ENCODE results near the gene ORM2.

Gene ORM2

DNA sequence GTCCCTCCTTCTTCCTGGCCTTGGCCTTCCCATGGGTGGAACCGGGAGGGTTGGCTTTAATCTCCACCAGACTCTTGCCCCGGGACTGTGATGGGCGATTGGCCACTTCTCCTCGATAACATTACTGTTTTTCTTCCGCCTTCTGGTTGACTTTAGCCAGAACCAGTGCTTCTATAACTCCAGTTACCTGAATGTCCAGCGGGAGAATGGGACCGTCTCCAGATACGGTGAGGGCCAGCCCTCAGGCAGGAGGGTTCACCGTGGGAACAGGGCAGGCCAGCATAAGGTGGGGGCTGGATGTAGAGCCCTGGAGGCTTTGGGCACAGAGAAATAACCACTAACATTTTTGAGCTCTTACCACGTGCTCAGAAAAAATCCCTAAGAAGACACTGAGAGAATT lies 967 bp downstream of the ORM2 start:
- TF ChIP-seq POLR2AphosphoS5 (IDR thresholded peaks at IDR 0.05; ENCODE audit: low read depth, low read length) (no peak), SIN3A (IDR thresholded peaks at IDR 0.05; ENCODE audit: borderline replicate concordance, insufficient read depth, low read length) (no peak), FOXP2 (optimal IDR thresholded peaks at IDR 0.05; ENCODE audit: borderline replicate concordance, extremely low read depth, extremely low read length, insufficient read depth) (no peak), TAF1 (IDR thresholded peaks at IDR 0.05; ENCODE audit: borderline replicate concordance, insufficient read depth, low read length) (no peak)
- TF ChIP-seq, protein P1, sequence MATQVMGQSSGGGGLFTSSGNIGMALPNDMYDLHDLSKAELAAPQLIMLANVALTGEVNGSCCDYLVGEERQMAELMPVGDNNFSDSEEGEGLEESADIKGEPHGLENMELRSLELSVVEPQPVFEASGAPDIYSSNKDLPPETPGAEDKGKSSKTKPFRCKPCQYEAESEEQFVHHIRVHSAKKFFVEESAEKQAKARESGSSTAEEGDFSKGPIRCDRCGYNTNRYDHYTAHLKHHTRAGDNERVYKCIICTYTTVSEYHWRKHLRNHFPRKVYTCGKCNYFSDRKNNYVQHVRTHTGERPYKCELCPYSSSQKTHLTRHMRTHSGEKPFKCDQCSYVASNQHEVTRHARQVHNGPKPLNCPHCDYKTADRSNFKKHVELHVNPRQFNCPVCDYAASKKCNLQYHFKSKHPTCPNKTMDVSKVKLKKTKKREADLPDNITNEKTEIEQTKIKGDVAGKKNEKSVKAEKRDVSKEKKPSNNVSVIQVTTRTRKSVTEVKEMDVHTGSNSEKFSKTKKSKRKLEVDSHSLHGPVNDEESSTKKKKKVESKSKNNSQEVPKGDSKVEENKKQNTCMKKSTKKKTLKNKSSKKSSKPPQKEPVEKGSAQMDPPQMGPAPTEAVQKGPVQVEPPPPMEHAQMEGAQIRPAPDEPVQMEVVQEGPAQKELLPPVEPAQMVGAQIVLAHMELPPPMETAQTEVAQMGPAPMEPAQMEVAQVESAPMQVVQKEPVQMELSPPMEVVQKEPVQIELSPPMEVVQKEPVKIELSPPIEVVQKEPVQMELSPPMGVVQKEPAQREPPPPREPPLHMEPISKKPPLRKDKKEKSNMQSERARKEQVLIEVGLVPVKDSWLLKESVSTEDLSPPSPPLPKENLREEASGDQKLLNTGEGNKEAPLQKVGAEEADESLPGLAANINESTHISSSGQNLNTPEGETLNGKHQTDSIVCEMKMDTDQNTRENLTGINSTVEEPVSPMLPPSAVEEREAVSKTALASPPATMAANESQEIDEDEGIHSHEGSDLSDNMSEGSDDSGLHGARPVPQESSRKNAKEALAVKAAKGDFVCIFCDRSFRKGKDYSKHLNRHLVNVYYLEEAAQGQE (IDR thresholded peaks at IDR 0.05; ENCODE audit: insufficient read depth in 1 of 2, low read depth in 2 of 2, low read length in 2 of 2) = no peak

DNA sequence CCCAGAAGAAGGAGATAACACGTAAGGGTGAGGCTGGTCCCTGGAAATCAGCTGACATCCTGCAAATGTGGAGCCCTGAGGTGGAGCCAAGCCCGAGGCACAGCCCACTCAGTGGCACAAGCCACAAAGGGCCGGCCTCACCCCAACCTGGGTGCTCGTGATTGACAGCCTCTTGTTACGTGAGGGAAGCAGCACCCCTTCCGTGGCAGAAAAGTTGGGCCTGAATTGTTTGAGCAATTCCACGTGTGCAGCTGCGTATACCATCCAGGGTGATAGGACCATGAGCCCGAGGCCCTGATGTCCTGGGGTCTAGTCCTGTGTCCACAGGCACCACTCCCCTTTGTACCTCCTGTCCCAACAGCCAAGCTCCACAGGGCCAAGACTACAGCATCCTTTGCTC lies 4.8 kb downstream of the ORM2 start:
- TF ChIP-seq TAF1 (IDR thresholded peaks at IDR 0.05; ENCODE audit: borderline replicate concordance, insufficient read depth, low read length) = no peak

DNA sequence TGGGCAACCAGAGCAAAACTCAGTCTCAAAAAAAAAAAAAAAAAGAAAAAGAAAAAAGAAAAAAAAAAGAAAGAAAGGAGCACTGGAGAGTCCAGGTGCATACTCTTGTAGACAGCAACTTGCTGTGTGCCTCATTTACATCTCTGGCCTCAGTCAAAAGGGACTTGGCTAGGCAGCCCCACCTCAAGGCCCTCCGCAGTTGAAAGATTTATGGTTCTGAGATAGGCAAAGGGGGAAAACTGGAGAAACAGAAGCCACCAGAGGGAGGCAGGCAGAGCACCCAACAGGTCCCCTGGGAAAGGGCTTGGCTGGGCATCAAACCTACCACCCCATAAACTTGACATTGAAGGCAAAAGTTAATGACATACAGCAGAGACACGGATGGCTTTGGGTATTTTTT lies 6.1 kb downstream of the ORM2 start:
- TF ChIP-seq, protein P1 (IDR thresholded peaks at IDR 0.05; ENCODE audit: insufficient read depth in 1 of 2, low read depth in 2 of 2, low read length in 2 of 2) = no peak
- no peak for TF ChIP-seq TAF1 (IDR thresholded peaks at IDR 0.05; ENCODE audit: borderline replicate concordance, insufficient read depth, low read length)
- TF ChIP-seq POLR2AphosphoS5 (IDR thresholded peaks at IDR 0.05; ENCODE audit: low read depth, low read length) = no peak
- no peak for TF ChIP-seq FOXP2 (optimal IDR thresholded peaks at IDR 0.05; ENCODE audit: borderline replicate concordance, extremely low read depth, extremely low read length, insufficient read depth)
- TF ChIP-seq SIN3A (IDR thresholded peaks at IDR 0.05; ENCODE audit: borderline replicate concordance, insufficient read depth, low read length) = no peak

DNA sequence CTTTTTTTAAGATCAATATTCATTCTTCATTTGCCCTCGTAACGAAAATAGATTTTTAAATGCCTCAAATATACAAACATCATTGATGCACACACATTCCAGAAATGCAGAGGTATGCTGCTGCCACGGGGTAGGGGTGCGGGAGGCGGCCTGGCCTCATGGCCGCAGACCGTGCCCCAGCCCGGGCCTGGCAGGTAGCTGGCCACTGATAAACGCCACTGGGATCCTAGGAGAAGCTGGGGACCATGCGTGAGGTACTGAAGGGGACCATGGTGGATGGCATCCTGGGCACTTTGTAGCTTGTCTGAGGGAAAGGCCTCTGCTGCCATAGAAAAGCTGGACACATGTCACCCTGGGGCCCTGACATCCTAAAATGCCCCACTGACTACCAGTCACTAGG lies 6.5 kb downstream of the ORM2 start:
- TF ChIP-seq SIN3A (IDR thresholded peaks at IDR 0.05; ENCODE audit: borderline replicate concordance, insufficient read depth, low read length) (no peak), TAF1 (IDR thresholded peaks at IDR 0.05; ENCODE audit: borderline replicate concordance, insufficient read depth, low read length) (no peak), FOXP2 (optimal IDR thresholded peaks at IDR 0.05; ENCODE audit: borderline replicate concordance, extremely low read depth, extremely low read length, insufficient read depth) (no peak), POLR2AphosphoS5 (IDR thresholded peaks at IDR 0.05; ENCODE audit: low read depth, low read length) (no peak)
- TF ChIP-seq, protein P1 (IDR thresholded peaks at IDR 0.05; ENCODE audit: insufficient read depth in 1 of 2, low read depth in 2 of 2, low read length in 2 of 2) = no peak

DNA sequence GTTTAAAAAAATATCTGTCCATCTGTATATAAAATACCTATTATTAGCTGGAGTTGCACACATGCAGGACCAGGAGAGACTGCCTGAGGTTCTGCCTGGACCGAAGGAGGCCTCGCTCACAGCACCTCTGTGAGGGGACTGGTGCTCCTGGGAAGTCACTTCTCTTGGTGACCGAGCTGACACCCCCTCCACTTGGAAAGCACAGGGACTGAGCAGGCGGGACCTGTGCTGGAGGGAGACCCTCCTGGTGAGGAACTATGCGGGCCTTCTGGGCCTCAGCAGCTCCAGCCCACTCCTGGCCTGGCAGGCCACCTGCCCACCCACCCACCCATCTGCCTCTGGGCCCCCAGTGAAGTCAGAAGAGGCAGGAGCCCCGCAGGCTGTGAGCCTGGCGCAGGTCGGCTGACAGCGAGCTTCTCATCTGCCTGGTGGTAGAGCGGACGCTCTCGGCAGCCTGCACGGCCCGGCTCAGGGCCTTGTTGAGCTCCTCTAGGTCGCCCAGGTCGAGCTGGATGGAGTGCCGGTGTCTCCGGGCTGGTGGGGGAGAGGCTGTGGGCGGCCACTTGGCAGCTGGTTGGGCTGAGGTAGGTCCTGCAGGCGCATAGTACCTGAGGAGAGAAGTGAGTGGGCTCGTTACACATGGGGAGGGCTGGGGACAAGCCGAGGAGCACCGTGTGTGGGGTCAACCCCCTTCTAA lies 7.2 kb downstream of the ORM2 start:
- TF ChIP-seq SIN3A (IDR thresholded peaks at IDR 0.05; ENCODE audit: borderline replicate concordance, insufficient read depth, low read length) = no peak
- TF ChIP-seq TAF1 (IDR thresholded peaks at IDR 0.05; ENCODE audit: borderline replicate concordance, insufficient read depth, low read length) = no peak
- TF ChIP-seq, protein P1 (IDR thresholded peaks at IDR 0.05; ENCODE audit: insufficient read depth in 1 of 2, low read depth in 2 of 2, low read length in 2 of 2) = no peak
- TF ChIP-seq FOXP2 (optimal IDR thresholded peaks at IDR 0.05; ENCODE audit: borderline replicate concordance, extremely low read depth, extremely low read length, insufficient read depth) = no peak
- no peak for TF ChIP-seq POLR2AphosphoS5 (IDR thresholded peaks at IDR 0.05; ENCODE audit: low read depth, low read length)

All from PFSK-1 (cell line).